Left kidney (tissue), 1 donor: ENCODE measurements around the gene DEF6. TPM values are rescaled to one million over a fixed set of nuclear protein-coding genes. Genes with fewer than 3 reads are reported as not detected.

Source experiments
- polyA plus RNA-seq: library from polyadenylated mRNA; unstranded; fragments of 120-200 nt; gene quantifications from one replicate; pipeline ENCODE4 v1.2.1, GENCODE V29; 2013; ENCODE audit not compliant: insufficient read length

The DEF6 gene
- polyA plus RNA-seq, 1 donor = 3.4 TPM

Other genes starting within 250 kb of the DEF6 start
- gene TCP11, start 156.5 kb upstream of the DEF6 start, polyA plus RNA-seq = 1.9 TPM
- 63.6 TPM for gene SCUBE3, start 83.9 kb upstream of the DEF6 start, polyA plus RNA-seq
- gene ZNF76, start 38.1 kb upstream of the DEF6 start, polyA plus RNA-seq = 54.6 TPM
- 21.1 TPM for gene PPARD, start 44.7 kb downstream of the DEF6 start, polyA plus RNA-seq
- 10.5 TPM for gene FANCE, start 154.5 kb downstream of the DEF6 start, polyA plus RNA-seq
- 1,859 TPM for gene RPL10A, start 170.6 kb downstream of the DEF6 start, polyA plus RNA-seq
- 43.7 TPM for gene TEAD3, start 199.3 kb downstream of the DEF6 start, polyA plus RNA-seq
- 1.7 TPM for gene TULP1, start 215.1 kb downstream of the DEF6 start, polyA plus RNA-seq